Dendritic cell treated with granulocyte-macrophage colony-stimulating factor and Interleukin-4, amounts not matched to agents 40 ng/mL and 50 ng/mL, for 4 days (primary cell): ENCODE data around the gene CNOT6L.
A peak's percentile ranks its signal among the peaks of the same experiment; 100 is the strongest.
"Not testable (repeated sequence)": the region's sequence is repeated elsewhere in the genome, so short reads cannot be mapped to it uniquely, and the experiment has no call there.

Experiments used
- H3K27ac Mint-ChIP-seq: one replicate; pipeline ENCODE4 v1.8.0; 2022; ENCODE audit warnings: mild to moderate bottlenecking, mixed read lengths
- H3K27me3 Mint-ChIP-seq: one replicate; pipeline ENCODE4 v1.8.0; 2022; ENCODE audit warnings: mild to moderate bottlenecking, mixed read lengths
- H3K36me3 Mint-ChIP-seq: one replicate; pipeline ENCODE4 v1.8.0; 2022; ENCODE audit warnings: low read depth, mixed read lengths
- H3K4me1 Mint-ChIP-seq: one replicate; pipeline ENCODE4 v1.8.0; 2022; ENCODE audit warnings: low read depth, mixed read lengths
- H3K4me3 Mint-ChIP-seq: one replicate; pipeline ENCODE4 v1.8.0; 2022; ENCODE audit warnings: mild to moderate bottlenecking, moderate library complexity, mixed read lengths
- H3K9me3 Mint-ChIP-seq: one replicate; pipeline ENCODE4 v1.8.0; 2022; ENCODE audit warnings: mixed read lengths
- intact Hi-C: fragments of 100-400 bp; cut with micrococcal nuclease; formaldehyde crosslinking; loops from one replicate; pipeline ENCODE4 v1.15.0; 2022

Gene CNOT6L

DNA sequence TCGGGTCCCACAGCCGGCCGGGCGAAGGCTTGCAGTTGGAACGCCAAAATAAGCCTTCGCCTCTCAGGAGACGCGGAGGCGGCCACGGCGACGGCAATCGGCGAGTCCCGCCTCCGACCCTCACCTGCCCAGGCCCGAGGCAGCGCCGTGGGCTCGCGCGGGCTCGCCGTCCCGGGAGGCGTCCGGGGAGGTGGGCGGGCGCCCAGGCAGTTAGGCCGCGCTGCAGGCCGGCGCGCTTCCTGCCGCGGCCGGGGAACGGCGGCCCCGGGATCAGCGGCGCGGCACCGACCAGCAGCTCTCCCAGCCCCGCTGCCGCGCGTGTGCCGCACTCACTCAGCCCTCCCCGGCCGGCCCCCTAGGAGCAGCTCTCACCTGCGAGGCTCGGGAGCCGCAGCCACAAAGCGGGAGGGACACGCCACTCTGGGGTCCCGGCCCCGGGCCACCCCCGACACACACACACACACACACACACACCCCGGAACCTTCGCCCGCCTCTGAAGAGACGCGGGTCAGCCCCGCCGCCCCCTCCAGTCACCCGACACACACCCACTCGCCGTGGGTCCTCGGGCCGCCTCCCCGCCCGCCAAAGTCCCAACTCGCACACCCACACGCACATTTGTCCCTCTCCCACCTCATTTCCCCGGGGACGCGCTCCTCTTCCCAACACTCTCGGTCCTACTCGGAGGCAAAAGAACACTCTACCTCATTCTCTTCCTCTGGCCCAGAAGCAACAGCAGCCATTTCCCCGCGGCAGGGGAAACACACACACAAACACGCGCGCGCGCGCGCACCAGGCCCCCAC is at the start of gene CNOT6L:
CNOT6L (minus strand) TSS at position 767 of the 802 bp plus-strand sequence; CDS start at position 707, 60 bp downstream.
- peaks cover 22% of the 10 kb centered on the region for H3K36me3 Mint-ChIP-seq

DNA sequence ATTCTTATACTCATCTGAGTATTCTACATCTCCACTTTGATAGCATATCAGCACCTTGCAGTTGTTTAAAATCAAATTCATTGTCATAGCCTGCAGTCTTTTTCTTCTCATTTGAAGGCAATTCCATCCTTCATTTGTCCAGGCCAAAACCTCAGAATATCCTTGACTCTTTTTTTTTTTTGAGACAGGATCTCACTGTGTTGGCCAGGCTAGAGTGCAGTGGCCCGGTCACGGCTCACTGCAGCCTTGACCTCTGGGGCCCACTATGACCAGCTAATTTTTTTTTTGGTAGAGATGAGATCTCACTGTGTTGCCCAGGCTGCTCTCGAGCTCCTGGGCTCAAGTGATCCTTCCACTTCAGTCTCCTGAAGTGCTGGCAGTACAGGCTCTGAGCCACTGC is 46.1 kb upstream of the CNOT6L start:
- peaks cover 39% of the 10 kb centered on the region for H3K36me3 Mint-ChIP-seq
- H3K9me3 Mint-ChIP-seq = no peaks in the 10 kb centered on the region
- no peaks in the 10 kb centered on the region for H3K27me3 Mint-ChIP-seq
- peaks cover 17% of the 10 kb centered on the region for H3K4me1 Mint-ChIP-seq
- intact Hi-C loops = no loop called here
- no peak overlapping the region for H3K27ac Mint-ChIP-seq
- H3K4me3 Mint-ChIP-seq = no peak overlapping the region

More for the DNA sequence above, at the start of gene CNOT6L:
- intact Hi-C loops = loop anchor here (1.0 kb wide), 1 partner anchor 43 kb away; the partner anchor contains the start of gene MRPL1
- Mint-ChIP-seq H3K4me3 (peak within 1 kb of the TSS; percentile 99), H3K9me3 (no peaks in the 10 kb centered on the region), H3K27me3 (no peaks in the 10 kb centered on the region), H3K27ac (peak within 1 kb of the TSS; percentile 97), H3K4me1 (peaks cover 49% of the 10 kb centered on the region)

DNA sequence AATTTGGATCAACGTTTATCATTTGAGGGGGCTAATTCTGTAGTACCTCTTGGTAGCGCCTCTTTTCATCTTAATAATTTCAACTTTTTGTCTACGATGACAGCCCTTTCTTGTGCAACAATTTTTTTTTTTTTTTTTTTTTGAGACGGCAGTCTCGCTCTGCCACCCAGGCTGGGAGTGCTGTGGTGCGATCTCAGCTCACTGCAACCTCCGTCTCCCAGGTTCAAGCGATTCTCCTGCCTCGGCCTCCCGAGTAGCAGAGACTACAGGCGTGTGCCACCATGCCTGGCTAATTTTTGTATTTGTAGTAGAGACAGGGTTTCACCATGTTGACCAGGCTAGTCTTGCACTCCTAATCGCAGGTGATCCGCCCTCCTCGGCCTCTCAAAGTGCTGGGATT is 44.2 kb upstream of the CNOT6L start:
- Mint-ChIP-seq H3K36me3 (peaks cover 39% of the 10 kb centered on the region), H3K27ac (peak overlapping the region; percentile 98), H3K4me3 (peak overlapping the region; percentile 97), H3K4me1 (peaks cover 17% of the 10 kb centered on the region)
- H3K27me3 Mint-ChIP-seq, H3K9me3 Mint-ChIP-seq, intact Hi-C loops: not testable (repeated sequence)

DNA sequence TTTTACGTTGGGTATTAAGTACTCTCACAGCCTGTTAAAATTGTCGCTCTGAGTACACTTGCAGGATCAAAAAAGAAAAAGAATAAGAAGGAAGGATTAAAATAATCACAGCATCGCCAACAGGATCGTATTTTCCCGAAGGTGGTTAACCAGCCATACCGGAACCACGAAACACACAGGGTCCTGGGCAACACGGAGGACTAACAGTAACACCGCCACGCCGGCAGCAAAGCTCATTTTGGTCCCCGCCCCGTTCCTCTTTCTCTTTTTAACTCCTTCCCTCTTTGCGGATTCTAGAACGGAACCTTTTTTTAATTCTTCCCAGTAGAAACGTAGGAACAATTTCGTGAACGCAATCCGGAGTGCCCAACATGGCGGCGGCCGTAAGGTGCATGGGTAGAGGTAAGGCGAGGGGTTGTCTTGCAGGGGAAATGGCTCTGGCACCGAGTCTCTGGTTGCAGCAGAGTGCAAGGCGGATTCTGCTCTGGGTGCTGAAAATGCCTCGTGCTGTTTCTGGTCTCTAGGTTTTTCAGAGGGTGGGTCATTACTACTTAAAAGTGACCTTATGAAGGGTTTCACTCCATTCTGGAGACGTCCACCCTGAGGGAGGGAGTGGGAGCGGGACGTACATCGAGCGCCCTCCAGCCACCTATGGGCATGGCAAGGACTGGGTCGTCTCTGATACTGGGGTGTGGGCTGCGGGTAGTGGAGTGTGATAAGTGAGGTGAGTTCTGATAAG is 43.5 kb upstream of the CNOT6L start, which contains the start of gene MRPL1:
MRPL1 (plus strand) TSS at position 353 of the 739 bp plus-strand sequence; CDS start at position 372, 19 bp downstream.
- peaks cover 34% of the 10 kb centered on the region for H3K36me3 Mint-ChIP-seq
- no peaks in the 10 kb centered on the region for H3K9me3 Mint-ChIP-seq
- H3K27me3 Mint-ChIP-seq = no peaks in the 10 kb centered on the region
- peak within 1 kb of the TSS; percentile 98 for H3K27ac Mint-ChIP-seq
- peaks cover 17% of the 10 kb centered on the region for H3K4me1 Mint-ChIP-seq
- intact Hi-C loops = loop anchor here (1.0 kb wide), 1 partner anchor 43 kb away; the partner anchor contains the start of gene CNOT6L
- peak within 1 kb of the TSS; percentile 97 for H3K4me3 Mint-ChIP-seq

DNA sequence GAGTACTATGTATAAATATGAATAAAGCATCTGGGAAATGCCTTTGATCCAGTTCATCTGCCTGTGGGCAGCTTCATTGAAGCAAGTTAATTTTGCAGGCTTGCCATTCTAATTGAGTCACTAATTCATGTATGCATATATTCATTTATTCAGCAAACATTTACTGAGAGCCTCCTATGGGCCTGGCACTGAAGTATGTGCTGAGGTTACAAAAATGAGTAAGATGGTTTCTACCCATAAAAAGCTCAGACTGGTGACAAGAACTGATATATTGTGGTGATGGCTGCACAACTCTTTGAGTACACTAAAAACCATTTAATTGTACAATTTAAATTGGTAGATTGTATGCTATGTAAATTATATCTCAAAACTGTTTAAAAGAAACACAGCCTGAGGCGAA is 42.3 kb upstream of the CNOT6L start:
- Mint-ChIP-seq H3K4me3 (peak overlapping the region; percentile 97), H3K4me1 (peaks cover 24% of the 10 kb centered on the region), H3K27me3 (no peaks in the 10 kb centered on the region), H3K36me3 (peaks cover 25% of the 10 kb centered on the region), H3K27ac (peak overlapping the region; percentile 98), H3K9me3 (no peaks in the 10 kb centered on the region)
- intact Hi-C loops = no loop called here

DNA sequence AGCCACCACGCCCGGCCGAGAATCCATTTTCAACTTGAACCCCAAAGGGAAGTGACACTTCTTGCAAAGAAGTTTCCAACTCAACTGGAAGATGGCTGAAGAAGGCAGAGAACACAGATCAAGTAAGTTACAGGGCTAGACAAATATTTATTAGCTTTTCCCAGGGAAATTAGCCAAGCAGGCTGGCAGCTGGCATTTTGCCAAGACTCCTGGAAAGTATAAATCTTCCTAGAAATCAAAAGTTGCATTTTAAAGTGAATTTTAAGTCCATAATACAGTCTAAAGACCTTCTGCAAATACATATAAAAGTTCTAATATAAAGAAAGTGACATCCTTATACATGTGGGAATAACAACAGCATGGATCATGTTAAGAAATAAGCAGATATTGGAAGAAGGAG is 40.1 kb upstream of the CNOT6L start:
- H3K36me3 Mint-ChIP-seq = peaks cover 12% of the 10 kb centered on the region
- intact Hi-C loops = no loop called here
- peak overlapping the region; percentile 25 for H3K27ac Mint-ChIP-seq
- no peaks in the 10 kb centered on the region for H3K9me3 Mint-ChIP-seq
- peaks cover 29% of the 10 kb centered on the region for H3K4me1 Mint-ChIP-seq
- H3K4me3 Mint-ChIP-seq = no peak overlapping the region
- no peaks in the 10 kb centered on the region for H3K27me3 Mint-ChIP-seq

DNA sequence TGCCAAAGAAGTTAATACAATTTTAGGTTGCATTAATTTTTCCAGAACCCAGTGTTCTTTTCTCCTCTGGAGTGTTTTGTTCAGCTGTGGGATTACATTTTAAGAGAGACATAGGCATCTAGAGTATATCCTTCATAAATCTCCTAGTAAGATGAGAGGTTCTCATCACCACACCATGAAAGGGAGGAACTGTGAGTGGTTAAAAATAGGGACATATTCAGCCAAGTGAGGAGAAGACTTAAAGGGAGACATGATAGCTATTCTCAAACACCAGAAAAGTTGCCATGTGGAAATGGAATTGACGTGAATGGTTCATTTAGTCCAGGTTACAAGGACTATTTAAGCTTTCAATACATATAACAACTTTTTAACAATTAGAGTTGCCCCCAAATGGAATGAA is 37.0 kb upstream of the CNOT6L start:
- Mint-ChIP-seq H3K4me3 (no peak overlapping the region), H3K4me1 (peaks cover 31% of the 10 kb centered on the region), H3K27ac (no peak overlapping the region), H3K27me3 (no peaks in the 10 kb centered on the region), H3K9me3 (no peaks in the 10 kb centered on the region), H3K36me3 (no peaks in the 10 kb centered on the region)
- intact Hi-C loops = no loop called here

DNA sequence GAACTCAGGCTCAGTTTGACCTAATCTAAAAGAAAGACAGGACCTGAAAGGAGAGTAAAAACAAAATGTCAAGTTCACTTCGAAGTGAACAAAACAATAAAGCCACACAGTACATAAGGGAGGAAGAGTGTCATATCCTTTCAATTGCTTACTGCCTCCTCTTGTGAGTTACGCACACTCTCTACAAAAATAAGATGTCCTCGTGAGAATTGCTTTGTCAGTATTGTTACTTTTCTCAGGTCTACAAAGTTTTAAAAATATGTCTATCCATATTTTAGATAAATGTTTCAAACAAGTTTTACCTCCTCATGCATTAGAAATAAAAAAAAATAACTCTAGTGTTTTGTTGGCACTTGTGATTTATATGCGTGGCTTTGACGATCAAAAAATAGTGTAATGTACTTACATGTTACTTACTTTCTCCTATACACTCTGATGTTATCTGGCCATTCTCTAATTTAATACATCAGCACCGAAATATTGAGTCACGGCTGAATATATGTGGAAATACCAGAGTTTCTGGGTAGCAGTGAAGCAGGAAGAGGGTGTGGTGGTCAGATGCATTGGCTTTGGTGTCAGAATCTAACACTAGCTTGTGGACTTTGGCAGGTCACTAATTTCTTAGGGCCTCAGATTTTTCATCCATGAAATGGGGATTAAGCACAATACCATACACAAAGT is 35.4 kb upstream of the CNOT6L start:
- Mint-ChIP-seq H3K4me1 (peaks cover 31% of the 10 kb centered on the region), H3K36me3 (no peaks in the 10 kb centered on the region), H3K27me3 (no peaks in the 10 kb centered on the region), H3K9me3 (no peaks in the 10 kb centered on the region), H3K27ac (no peak overlapping the region), H3K4me3 (no peak overlapping the region)
- intact Hi-C loops = no loop called here

DNA sequence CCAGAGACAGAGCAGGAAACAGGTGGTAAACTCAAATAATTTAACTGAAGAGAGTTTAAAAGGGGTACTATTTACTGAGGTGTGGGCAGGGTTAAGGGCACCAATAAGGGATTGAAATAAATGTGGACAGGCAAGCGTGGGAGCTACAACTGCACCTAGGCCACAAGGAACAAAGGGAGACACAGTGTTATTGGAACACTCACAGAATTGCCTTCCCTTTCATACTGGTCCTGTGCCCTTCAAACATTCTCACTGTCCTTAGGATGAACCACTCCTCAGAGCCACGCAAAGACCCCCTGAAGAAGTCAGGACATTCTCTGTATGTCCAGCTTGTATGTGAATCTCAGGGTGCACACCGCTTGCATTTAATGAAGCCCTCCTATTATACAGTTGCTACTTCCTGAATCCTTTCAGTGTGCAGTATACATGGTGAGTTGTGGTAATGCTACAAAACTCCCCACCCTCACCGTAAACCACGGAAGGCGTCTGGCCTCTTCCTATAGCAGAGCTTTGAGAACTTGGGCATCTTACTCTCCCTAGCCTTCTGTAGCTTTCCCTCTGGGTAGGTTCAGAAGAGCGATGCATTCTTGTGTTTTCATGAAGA is 33.8 kb upstream of the CNOT6L start:
- intact Hi-C loops = no loop called here
- H3K4me3 Mint-ChIP-seq = no peak overlapping the region
- peaks cover 31% of the 10 kb centered on the region for H3K4me1 Mint-ChIP-seq
- peak overlapping the region; percentile 66 for H3K27ac Mint-ChIP-seq
- no peaks in the 10 kb centered on the region for H3K9me3 Mint-ChIP-seq
- no peaks in the 10 kb centered on the region for H3K36me3 Mint-ChIP-seq
- H3K27me3 Mint-ChIP-seq = no peaks in the 10 kb centered on the region

DNA sequence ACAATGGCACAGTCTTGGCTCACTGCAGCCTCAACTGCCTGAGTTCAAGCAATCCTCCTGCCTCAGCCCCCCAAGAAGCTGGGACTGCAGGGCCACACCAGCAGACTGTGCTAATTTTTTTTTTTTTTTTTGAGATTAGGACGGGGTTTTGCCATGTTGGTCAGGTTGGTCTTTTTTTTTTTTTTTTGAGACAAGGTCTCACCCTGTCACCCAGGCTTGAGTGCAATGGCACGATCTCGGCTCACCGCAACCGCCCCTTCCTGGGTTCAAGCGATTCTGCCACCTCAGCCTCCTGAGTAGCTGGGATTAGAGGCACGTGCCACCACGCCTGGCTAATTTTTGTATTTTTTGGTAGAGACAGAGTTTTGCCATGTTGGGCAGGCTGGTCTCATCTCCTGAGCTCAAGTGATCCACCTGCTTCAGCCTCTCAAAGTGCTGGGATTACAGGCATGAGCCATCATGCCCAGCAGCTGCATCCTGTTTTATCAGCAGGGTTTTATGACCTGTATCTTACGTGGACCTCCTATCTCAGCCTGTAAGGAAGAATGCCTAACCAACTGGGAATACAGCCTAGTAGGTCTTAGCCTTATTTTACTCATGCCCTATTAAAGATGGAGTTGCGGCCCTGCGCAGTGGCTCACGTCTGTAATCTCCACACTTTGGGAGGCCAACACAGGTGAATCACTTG is 30.3 kb upstream of the CNOT6L start:
- H3K36me3 Mint-ChIP-seq = no peaks in the 10 kb centered on the region
- H3K27ac Mint-ChIP-seq = no peak overlapping the region
- no peak overlapping the region for H3K4me3 Mint-ChIP-seq
- H3K27me3 Mint-ChIP-seq = no peaks in the 10 kb centered on the region
- intact Hi-C loops = no loop called here
- no peaks in the 10 kb centered on the region for H3K9me3 Mint-ChIP-seq
- H3K4me1 Mint-ChIP-seq = peaks cover 17% of the 10 kb centered on the region

DNA sequence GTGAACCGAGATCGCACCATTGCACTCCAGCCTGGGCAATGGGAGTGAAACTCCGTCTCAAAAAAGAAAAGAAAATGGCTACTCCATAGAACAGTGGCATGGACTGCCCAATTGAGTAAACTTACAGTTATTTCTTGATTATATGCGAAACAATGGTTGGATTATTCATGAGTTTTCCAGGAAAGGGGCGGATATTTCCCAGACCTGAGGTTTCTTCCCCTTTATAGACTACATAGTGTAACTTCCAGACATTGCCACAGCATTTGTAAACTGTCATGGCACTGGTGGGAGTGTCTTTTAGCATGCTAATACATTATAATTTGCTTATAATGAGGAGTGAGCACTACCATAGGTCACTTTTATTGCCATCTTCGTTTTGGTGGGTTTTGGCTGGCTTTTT is 29.3 kb upstream of the CNOT6L start:
- intact Hi-C loops = no loop called here
- Mint-ChIP-seq H3K9me3 (no peaks in the 10 kb centered on the region), H3K27ac (no peak overlapping the region), H3K4me3 (no peak overlapping the region), H3K36me3 (no peaks in the 10 kb centered on the region), H3K4me1 (peaks cover 8% of the 10 kb centered on the region), H3K27me3 (no peaks in the 10 kb centered on the region)

DNA sequence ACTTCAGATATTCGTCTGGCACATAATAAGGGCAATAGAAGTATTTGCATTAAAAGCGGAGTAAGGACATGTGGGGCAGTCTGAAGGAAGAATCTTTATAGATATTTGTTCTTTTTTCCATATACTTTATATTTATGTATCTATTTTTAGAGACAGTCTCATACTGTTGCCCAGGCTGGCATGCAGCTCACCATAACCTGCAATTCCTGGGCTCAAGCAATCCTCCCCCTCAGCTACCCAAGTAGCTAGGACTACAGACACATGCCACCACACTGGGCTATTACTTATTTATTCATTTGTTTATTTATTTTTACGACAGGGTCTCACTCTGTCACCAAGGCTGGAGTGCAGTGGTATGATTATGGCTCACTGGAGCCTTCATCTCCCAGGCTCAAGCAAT is 26.8 kb upstream of the CNOT6L start:
- Mint-ChIP-seq H3K9me3 (no peaks in the 10 kb centered on the region), H3K27me3 (no peaks in the 10 kb centered on the region), H3K36me3 (no peaks in the 10 kb centered on the region), H3K4me3 (no peak overlapping the region), H3K4me1 (no peaks in the 10 kb centered on the region), H3K27ac (no peak overlapping the region)
- intact Hi-C loops = no loop called here

DNA sequence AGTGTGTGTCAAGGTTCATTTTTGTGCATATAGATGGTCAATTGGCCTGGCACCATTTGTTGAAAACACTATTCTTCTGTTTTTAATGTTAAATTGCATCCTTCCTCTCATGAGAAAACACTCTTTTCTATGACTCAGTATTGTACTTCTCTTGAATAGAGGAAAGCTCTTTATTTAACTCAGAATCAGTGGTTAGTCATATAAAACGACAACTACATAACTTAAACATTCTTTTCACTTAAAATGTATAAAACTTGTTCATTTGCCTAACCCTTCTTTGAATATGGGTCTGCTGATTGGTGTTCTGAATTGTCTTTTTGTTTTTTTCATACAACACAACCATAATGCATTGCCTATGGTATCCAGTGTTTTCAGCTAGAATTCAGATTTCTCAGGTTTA is 26.2 kb upstream of the CNOT6L start:
- H3K4me1 Mint-ChIP-seq = no peaks in the 10 kb centered on the region
- no peaks in the 10 kb centered on the region for H3K27me3 Mint-ChIP-seq
- intact Hi-C loops = no loop called here
- no peak overlapping the region for H3K27ac Mint-ChIP-seq
- H3K9me3 Mint-ChIP-seq = no peaks in the 10 kb centered on the region
- no peaks in the 10 kb centered on the region for H3K36me3 Mint-ChIP-seq
- no peak overlapping the region for H3K4me3 Mint-ChIP-seq
